DOHH2 (cell line): ENCODE results near the gene EPHA3.

Experiments used
- EZH2phosphoT487 ChIP-seq: fragments of 200-600 bp; sonication (generic); IDR thresholded peaks from 2 replicates; pipeline ENCODE4 v1.6.1; 2017; ENCODE audit warnings: borderline replicate concordance, mild to moderate bottlenecking, antibody characterized with exemption, low read length, moderate library complexity, mixed read lengths
- TF ChIP-seq, protein P1 (sequence below): fragments of 200-600 bp; sonication (generic); IDR thresholded peaks from one replicate; pipeline ENCODE4 v1.5.1; 2014; ENCODE audit warnings: antibody characterized with exemption, mild to moderate bottlenecking, low read depth, low read length; ENCODE audit not compliant: poor library complexity, severe bottlenecking

- TF ChIP-seq, protein P1, sequence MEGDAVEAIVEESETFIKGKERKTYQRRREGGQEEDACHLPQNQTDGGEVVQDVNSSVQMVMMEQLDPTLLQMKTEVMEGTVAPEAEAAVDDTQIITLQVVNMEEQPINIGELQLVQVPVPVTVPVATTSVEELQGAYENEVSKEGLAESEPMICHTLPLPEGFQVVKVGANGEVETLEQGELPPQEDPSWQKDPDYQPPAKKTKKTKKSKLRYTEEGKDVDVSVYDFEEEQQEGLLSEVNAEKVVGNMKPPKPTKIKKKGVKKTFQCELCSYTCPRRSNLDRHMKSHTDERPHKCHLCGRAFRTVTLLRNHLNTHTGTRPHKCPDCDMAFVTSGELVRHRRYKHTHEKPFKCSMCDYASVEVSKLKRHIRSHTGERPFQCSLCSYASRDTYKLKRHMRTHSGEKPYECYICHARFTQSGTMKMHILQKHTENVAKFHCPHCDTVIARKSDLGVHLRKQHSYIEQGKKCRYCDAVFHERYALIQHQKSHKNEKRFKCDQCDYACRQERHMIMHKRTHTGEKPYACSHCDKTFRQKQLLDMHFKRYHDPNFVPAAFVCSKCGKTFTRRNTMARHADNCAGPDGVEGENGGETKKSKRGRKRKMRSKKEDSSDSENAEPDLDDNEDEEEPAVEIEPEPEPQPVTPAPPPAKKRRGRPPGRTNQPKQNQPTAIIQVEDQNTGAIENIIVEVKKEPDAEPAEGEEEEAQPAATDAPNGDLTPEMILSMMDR: no peak
- no peak for TF ChIP-seq EZH2phosphoT487
Measured at GRCh38 chr3:89101251-89101650, 6.2 kb upstream of the EPHA3 start.
